OCI-LY3 (cell line): Measurements from ENCODE around the gene SLC35F6.

Experiments
- EZH2phosphoT487 ChIP-seq: fragments of 200-600 bp; shearing (Covaris generic); IDR thresholded peaks from 2 replicates; pipeline ENCODE4 v1.6.1; 2018; ENCODE audit warnings: antibody characterized with exemption, mixed run types, low read depth
- TF ChIP-seq, protein P1 (sequence below): fragments of 200-600, 300-600 bp; sonication (generic); IDR thresholded peaks from 2 replicates; pipeline ENCODE4 v1.5.1; 2014; ENCODE audit warnings: antibody characterized with exemption, low read length, low read depth

GRCh38 chr2:26743852-26744251 is 20.2 kb upstream of the SLC35F6 start:
- TF ChIP-seq, protein P1, sequence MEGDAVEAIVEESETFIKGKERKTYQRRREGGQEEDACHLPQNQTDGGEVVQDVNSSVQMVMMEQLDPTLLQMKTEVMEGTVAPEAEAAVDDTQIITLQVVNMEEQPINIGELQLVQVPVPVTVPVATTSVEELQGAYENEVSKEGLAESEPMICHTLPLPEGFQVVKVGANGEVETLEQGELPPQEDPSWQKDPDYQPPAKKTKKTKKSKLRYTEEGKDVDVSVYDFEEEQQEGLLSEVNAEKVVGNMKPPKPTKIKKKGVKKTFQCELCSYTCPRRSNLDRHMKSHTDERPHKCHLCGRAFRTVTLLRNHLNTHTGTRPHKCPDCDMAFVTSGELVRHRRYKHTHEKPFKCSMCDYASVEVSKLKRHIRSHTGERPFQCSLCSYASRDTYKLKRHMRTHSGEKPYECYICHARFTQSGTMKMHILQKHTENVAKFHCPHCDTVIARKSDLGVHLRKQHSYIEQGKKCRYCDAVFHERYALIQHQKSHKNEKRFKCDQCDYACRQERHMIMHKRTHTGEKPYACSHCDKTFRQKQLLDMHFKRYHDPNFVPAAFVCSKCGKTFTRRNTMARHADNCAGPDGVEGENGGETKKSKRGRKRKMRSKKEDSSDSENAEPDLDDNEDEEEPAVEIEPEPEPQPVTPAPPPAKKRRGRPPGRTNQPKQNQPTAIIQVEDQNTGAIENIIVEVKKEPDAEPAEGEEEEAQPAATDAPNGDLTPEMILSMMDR: no peak
- TF ChIP-seq EZH2phosphoT487: no peak
